OCI-LY3 (cell line): ENCODE data around the gene BRAT1.

Experiments
- H2AFZ ChIP-seq: fragments of 200-600, 300-600 bp; shearing (Covaris generic); 2 replicates; pipeline ENCODE4 v1.6.0; 2014; ENCODE audit warnings: antibody characterized with exemption, low read depth, low read length
- H3K27ac ChIP-seq: fragments of 200-600, 300-600 bp; sonication (generic); 2 replicates; pipeline ENCODE4 v1.5.1; 2014; ENCODE audit warnings: mild to moderate bottlenecking, low read length, moderate library complexity, mixed read lengths
- H3K27me3 ChIP-seq: fragments of 200-600, 300-600 bp; sonication (generic); 2 replicates; pipeline ENCODE4 v1.6.1; 2014; ENCODE audit warnings: low read depth, low read length, mixed read lengths
- H3K36me3 ChIP-seq: fragments of 200-600, 300-600 bp; sonication (generic); replicated peaks from 2 replicates; pipeline ENCODE3; 2014; ENCODE audit warnings: low read depth, low read length, mixed read lengths
- H3K4me1 ChIP-seq: fragments of 300-600, 200-600 bp; sonication (generic); 2 replicates; pipeline ENCODE4 v1.6.1; 2014; ENCODE audit warnings: low read length, mixed read lengths
- H3K4me2 ChIP-seq: fragments of 200-600, 300-600 bp; sonication (generic); 2 replicates; pipeline ENCODE4 v1.6.1; 2014; ENCODE audit warnings: low read length, mixed read lengths
- H3K4me3 ChIP-seq: fragments of 300-600, 200-600 bp; sonication (generic); 2 replicates; pipeline ENCODE4 v1.5.1; 2014; ENCODE audit warnings: antibody characterized with exemption, mild to moderate bottlenecking, low read length, moderate library complexity
- H3K79me2 ChIP-seq: fragments of 300-600, 200-600 bp; shearing (Covaris generic); 2 replicates; pipeline ENCODE4 v1.6.1; 2014; ENCODE audit warnings: mild to moderate bottlenecking, low read length, mixed read lengths
- H3K9ac ChIP-seq: fragments of 300-600, 200-600 bp; shearing (Covaris generic); 2 replicates; pipeline ENCODE4 v1.6.0; 2014; ENCODE audit warnings: mild to moderate bottlenecking, low read length, moderate library complexity
- H3K9me3 ChIP-seq: fragments of 200-600, 300-600 bp; shearing (Covaris generic); 2 replicates; pipeline ENCODE4 v1.6.1; 2014; ENCODE audit warnings: low read length, mixed read lengths; ENCODE audit not compliant: insufficient read depth
- H4K20me1 ChIP-seq: fragments of 200-600, 300-600 bp; sonication (generic); 2 replicates; pipeline ENCODE4 v1.6.1; 2016; ENCODE audit warnings: low read length, mixed read lengths; ENCODE audit not compliant: insufficient read depth
- CTCF ChIP-seq: fragments of 200-600, 300-600 bp; sonication (generic); IDR thresholded peaks from 2 replicates; pipeline ENCODE4 v1.5.1; 2014; ENCODE audit warnings: antibody characterized with exemption, low read length, low read depth
- EZH2phosphoT487 ChIP-seq: fragments of 200-600 bp; shearing (Covaris generic); IDR thresholded peaks from 2 replicates; pipeline ENCODE4 v1.6.1; 2018; ENCODE audit warnings: antibody characterized with exemption, mixed run types, low read depth

The BRAT1 gene

GRCh38 chr7:2583798-2584580 is 28.7 kb upstream of the BRAT1 start:
- Histone ChIP-seq H3K27ac (no peak overlapping the region), H3K4me1 (no peaks in the 10 kb centered on the region), H3K9me3 (no peaks in the 10 kb centered on the region), H3K9ac (no peak overlapping the region), H3K36me3 (peaks cover 10% of the 10 kb centered on the region), H3K4me3 (no peak overlapping the region), H3K79me2 (no peaks in the 10 kb centered on the region), H3K4me2 (no peak overlapping the region), H4K20me1 (no peaks in the 10 kb centered on the region), H2AFZ (no peak overlapping the region), H3K27me3 (no peaks in the 10 kb centered on the region)
- TF ChIP-seq EZH2phosphoT487: no peak
- TF ChIP-seq CTCF: no peak

GRCh38 chr7:2582006-2582735 is 26.8 kb upstream of the BRAT1 start:
- H3K27me3 ChIP-seq: no peaks in the 10 kb centered on the region
- H3K4me1 ChIP-seq: no peaks in the 10 kb centered on the region
- H3K9ac ChIP-seq: no peak overlapping the region
- H3K9me3 ChIP-seq: no peaks in the 10 kb centered on the region
- no peaks in the 10 kb centered on the region for H4K20me1 ChIP-seq
- H3K79me2 ChIP-seq: no peaks in the 10 kb centered on the region; the same call in 1 of the 2 replicates
- H3K4me2 ChIP-seq: no peak overlapping the region
- H3K4me3 ChIP-seq: no peak overlapping the region
- no peak overlapping the region for H3K27ac ChIP-seq
- no peak overlapping the region for H2AFZ ChIP-seq
- TF ChIP-seq EZH2phosphoT487 (no peak), CTCF (no peak)
- H3K36me3 ChIP-seq: peaks cover 10% of the 10 kb centered on the region

GRCh38 chr7:2580636-2581035 is 25.3 kb upstream of the BRAT1 start:
- H3K9ac ChIP-seq: no peak overlapping the region
- TF ChIP-seq CTCF (no peak), EZH2phosphoT487 (no peak)
- H3K27ac ChIP-seq: no peak overlapping the region
- no peak overlapping the region for H3K4me3 ChIP-seq
- peaks cover 5% of the 10 kb centered on the region; the same call in 1 of the 2 replicates for H3K79me2 ChIP-seq
- no peak overlapping the region for H3K4me2 ChIP-seq
- peaks cover 22% of the 10 kb centered on the region for H3K36me3 ChIP-seq
- no peaks in the 10 kb centered on the region for H3K9me3 ChIP-seq
- no peaks in the 10 kb centered on the region for H3K4me1 ChIP-seq
- H3K27me3 ChIP-seq: no peaks in the 10 kb centered on the region
- H2AFZ ChIP-seq: no peak overlapping the region
- no peaks in the 10 kb centered on the region for H4K20me1 ChIP-seq

GRCh38 chr7:2577914-2578680 is 22.8 kb upstream of the BRAT1 start:
- no peaks in the 10 kb centered on the region for H3K9me3 ChIP-seq
- no peaks in the 10 kb centered on the region for H3K4me1 ChIP-seq
- peaks cover 5% of the 10 kb centered on the region; the same call in 1 of the 2 replicates for H3K79me2 ChIP-seq
- no peak overlapping the region for H2AFZ ChIP-seq
- H3K36me3 ChIP-seq: peaks cover 22% of the 10 kb centered on the region
- no peaks in the 10 kb centered on the region for H4K20me1 ChIP-seq
- no peaks in the 10 kb centered on the region for H3K27me3 ChIP-seq
- no peak overlapping the region for H3K9ac ChIP-seq
- TF ChIP-seq EZH2phosphoT487: no peak
- no peak for TF ChIP-seq CTCF
- no peak overlapping the region for H3K4me2 ChIP-seq
- no peak overlapping the region for H3K4me3 ChIP-seq
- H3K27ac ChIP-seq: no peak overlapping the region
